ENCODE data around the gene BEAN1. TPM values are rescaled to one million over a fixed set of nuclear protein-coding genes. Genes with fewer than 3 reads are reported as not detected.

BEAN1 gene
- total and polyA plus RNA-seq, 2 experiments from 2014 or later: 0.07 to 0.10 TPM

DNA sequence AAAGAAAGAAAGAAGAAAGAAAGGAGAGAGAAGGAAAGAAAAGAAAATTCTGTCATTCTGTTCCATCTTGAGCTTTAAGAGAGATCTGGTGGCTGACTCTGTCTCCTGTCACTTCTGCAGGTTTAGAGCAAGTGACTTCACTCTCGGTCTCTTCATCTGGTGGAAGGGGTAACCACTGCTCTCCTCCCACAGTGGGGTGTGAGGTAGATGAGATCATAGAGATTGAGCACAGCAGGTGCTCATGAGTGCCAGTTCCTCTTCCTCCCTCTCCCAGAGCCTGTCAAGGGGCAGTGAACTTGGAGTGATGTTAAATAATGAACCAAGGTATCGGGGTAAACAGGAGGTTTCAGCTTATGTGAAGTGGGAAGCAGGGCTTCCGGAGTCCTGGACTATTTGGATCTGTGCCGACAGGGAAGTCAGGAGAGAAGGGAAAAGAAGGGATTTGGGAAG is 47.7 kb downstream of the BEAN1 start (continued):
- TF ChIP-seq, protein P1, sequence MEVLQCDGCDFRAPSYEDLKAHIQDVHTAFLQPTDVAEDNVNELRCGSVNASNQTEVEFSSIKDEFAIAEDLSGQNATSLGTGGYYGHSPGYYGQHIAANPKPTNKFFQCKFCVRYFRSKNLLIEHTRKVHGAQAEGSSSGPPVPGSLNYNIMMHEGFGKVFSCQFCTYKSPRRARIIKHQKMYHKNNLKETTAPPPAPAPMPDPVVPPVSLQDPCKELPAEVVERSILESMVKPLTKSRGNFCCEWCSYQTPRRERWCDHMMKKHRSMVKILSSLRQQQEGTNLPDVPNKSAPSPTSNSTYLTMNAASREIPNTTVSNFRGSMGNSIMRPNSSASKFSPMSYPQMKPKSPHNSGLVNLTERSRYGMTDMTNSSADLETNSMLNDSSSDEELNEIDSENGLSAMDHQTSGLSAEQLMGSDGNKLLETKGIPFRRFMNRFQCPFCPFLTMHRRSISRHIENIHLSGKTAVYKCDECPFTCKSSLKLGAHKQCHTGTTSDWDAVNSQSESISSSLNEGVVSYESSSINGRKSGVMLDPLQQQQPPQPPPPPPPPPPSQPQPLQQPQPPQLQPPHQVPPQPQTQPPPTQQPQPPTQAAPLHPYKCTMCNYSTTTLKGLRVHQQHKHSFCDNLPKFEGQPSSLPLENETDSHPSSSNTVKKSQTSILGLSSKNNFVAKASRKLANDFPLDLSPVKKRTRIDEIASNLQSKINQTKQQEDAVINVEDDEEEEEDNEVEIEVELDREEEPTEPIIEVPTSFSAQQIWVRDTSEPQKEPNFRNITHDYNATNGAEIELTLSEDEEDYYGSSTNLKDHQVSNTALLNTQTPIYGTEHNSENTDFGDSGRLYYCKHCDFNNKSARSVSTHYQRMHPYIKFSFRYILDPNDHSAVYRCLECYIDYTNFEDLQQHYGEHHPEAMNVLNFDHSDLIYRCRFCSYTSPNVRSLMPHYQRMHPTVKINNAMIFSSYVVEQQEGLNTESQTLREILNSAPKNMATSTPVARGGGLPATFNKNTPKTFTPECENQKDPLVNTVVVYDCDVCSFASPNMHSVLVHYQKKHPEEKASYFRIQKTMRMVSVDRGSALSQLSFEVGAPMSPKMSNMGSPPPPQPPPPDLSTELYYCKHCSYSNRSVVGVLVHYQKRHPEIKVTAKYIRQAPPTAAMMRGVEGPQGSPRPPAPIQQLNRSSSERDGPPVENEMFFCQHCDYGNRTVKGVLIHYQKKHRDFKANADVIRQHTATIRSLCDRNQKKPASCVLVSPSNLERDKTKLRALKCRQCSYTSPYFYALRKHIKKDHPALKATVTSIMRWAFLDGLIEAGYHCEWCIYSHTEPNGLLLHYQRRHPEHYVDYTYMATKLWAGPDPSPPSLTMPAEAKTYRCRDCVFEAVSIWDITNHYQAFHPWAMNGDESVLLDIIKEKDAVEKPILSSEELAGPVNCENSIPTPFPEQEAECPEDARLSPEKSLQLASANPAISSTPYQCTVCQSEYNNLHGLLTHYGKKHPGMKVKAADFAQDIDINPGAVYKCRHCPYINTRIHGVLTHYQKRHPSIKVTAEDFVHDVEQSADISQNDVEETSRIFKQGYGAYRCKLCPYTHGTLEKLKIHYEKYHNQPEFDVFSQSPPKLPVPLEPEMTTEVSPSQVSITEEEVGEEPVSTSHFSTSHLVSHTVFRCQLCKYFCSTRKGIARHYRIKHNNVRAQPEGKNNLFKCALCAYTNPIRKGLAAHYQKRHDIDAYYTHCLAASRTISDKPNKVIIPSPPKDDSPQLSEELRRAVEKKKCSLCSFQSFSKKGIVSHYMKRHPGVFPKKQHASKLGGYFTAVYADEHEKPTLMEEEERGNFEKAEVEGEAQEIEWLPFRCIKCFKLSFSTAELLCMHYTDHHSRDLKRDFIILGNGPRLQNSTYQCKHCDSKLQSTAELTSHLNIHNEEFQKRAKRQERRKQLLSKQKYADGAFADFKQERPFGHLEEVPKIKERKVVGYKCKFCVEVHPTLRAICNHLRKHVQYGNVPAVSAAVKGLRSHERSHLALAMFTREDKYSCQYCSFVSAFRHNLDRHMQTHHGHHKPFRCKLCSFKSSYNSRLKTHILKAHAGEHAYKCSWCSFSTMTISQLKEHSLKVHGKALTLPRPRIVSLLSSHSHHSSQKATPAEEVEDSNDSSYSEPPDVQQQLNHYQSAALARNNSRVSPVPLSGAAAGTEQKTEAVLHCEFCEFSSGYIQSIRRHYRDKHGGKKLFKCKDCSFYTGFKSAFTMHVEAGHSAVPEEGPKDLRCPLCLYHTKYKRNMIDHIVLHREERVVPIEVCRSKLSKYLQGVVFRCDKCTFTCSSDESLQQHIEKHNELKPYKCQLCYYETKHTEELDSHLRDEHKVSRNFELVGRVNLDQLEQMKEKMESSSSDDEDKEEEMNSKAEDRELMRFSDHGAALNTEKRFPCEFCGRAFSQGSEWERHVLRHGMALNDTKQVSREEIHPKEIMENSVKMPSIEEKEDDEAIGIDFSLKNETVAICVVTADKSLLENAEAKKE (CRISPR knock-in tag; IDR thresholded peaks at IDR 0.05): no peak
- TF ChIP-seq CREB1 (CRISPR knock-in tag; IDR thresholded peaks at IDR 0.05; ENCODE audit: low read depth): no peak
- no peak for TF ChIP-seq ZNF114 (CRISPR knock-in tag; IDR thresholded peaks at IDR 0.05)
- TF ChIP-seq JUNB (IDR thresholded peaks at IDR 0.05; ENCODE audit: unreplicated experiment): no peak
- TF ChIP-seq EZH2phosphoT487 (IDR thresholded peaks at IDR 0.05; ENCODE audit: unreplicated experiment): no peak
- TF ChIP-seq, protein P2, sequence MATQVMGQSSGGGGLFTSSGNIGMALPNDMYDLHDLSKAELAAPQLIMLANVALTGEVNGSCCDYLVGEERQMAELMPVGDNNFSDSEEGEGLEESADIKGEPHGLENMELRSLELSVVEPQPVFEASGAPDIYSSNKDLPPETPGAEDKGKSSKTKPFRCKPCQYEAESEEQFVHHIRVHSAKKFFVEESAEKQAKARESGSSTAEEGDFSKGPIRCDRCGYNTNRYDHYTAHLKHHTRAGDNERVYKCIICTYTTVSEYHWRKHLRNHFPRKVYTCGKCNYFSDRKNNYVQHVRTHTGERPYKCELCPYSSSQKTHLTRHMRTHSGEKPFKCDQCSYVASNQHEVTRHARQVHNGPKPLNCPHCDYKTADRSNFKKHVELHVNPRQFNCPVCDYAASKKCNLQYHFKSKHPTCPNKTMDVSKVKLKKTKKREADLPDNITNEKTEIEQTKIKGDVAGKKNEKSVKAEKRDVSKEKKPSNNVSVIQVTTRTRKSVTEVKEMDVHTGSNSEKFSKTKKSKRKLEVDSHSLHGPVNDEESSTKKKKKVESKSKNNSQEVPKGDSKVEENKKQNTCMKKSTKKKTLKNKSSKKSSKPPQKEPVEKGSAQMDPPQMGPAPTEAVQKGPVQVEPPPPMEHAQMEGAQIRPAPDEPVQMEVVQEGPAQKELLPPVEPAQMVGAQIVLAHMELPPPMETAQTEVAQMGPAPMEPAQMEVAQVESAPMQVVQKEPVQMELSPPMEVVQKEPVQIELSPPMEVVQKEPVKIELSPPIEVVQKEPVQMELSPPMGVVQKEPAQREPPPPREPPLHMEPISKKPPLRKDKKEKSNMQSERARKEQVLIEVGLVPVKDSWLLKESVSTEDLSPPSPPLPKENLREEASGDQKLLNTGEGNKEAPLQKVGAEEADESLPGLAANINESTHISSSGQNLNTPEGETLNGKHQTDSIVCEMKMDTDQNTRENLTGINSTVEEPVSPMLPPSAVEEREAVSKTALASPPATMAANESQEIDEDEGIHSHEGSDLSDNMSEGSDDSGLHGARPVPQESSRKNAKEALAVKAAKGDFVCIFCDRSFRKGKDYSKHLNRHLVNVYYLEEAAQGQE (IDR thresholded peaks at IDR 0.05; ENCODE audit: unreplicated experiment): no peak
- TF ChIP-seq POLR2AphosphoS5 (IDR thresholded peaks at IDR 0.05; ENCODE audit: low read depth): no peak

All from GM23338 (cell line).